Activated CD8-positive, alpha-beta memory T cell treated with anti-CD3 and anti-CD28 coated beads, Interleukin-2, amount 10 ng/mL, durations not matched to agents 7 days and 5 days (primary cell): ENCODE data around the gene CDC25A. TPM values are rescaled to one million over a fixed set of nuclear protein-coding genes. Genes with fewer than 3 reads are reported as not detected.

ENCODE experiments used
- ATAC-seq: fragments of 150-1000 bp; cut with Tn5 transposase; one replicate; pipeline ENCODE4 v1.10.0; 2021; ENCODE audit warnings: moderate library complexity
- CTCF ChIA-PET: fragments of 350-600 bp; sonication (Branson Sonifier 250); formaldehyde crosslinking; loops from one replicate; lab custom pipeline; 2021; ENCODE audit warnings: antibody characterized with exemption; lab: Charles Lee
- DNase-seq: peaks from one replicate; pipeline ENCODE4 v3.0.0-alpha.2; 2020
- H3K27ac Mint-ChIP-seq: one replicate; pipeline ENCODE4 v1.8.0; 2021; ENCODE audit warnings: mild to moderate bottlenecking, mixed read lengths
- H3K27me3 Mint-ChIP-seq: one replicate; pipeline ENCODE4 v1.8.0; 2021; ENCODE audit warnings: mixed read lengths
- H3K36me3 Mint-ChIP-seq: one replicate; pipeline ENCODE4 v1.8.0; 2021; ENCODE audit warnings: mild to moderate bottlenecking, mixed read lengths
- H3K4me1 Mint-ChIP-seq: one replicate; pipeline ENCODE4 v1.8.0; 2021; ENCODE audit warnings: mixed read lengths
- H3K4me3 Mint-ChIP-seq: one replicate; pipeline ENCODE4 v1.8.0; 2021; ENCODE audit warnings: mild to moderate bottlenecking, moderate library complexity, mixed read lengths
- H3K9me3 Mint-ChIP-seq: one replicate; pipeline ENCODE4 v1.8.0; 2022; ENCODE audit warnings: low read depth, mixed read lengths
- total RNA-seq, 2 experiments: library from RNA; stranded (reverse); gene quantifications; one replicate each; pipeline ENCODE4 v1.2.3, GENCODE V29; 2021

Gene CDC25A
- total RNA-seq, 2 experiments from 2014 or later: 33.1 to 39.4 TPM

DNA sequence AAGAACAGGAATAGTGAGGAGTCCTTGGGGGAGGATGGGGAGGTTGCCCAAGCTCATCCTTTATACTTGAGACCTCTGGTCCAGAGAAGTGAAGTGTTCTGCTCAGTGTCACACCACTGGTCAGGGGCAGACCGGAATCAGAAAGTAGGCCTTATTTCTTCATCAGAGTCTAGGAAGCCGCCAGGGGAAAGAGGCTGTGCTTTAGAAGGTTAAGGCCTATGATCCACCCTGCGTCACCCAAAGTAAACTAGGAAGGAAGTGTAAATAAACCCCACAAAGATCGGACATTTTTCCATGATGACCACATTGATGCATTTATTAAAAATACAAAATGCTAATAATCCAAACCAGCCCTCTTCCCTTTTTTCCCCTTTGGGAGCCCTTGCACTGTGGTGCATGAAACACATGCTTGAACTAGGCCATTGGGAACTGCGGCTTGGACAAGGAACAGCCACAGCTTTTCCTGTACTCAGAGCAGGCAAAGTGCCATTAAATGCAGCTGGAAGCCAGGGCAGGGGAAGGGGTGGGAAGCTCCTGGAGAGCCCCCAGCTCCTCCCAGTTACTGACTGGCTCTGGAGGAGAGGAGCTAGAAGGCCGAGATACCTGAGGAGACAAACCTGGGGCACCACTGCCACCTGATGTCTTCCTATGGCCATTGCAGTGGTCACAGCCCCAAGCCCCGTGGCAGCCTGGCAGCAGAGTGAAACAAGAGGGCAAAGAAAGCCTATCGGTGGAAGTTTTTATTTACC is 37.0 kb downstream of the CDC25A start:
- H3K36me3 Mint-ChIP-seq: no peaks in the 10 kb centered on the region
- H3K4me1 Mint-ChIP-seq: peaks cover 2% of the 10 kb centered on the region
- H3K27me3 Mint-ChIP-seq: peaks cover 3% of the 10 kb centered on the region
- peak overlapping the region; percentile 3 for H3K27ac Mint-ChIP-seq
- CTCF ChIA-PET: interaction anchor here (0.6 to 3.2 kb wide), 38 partner anchors 9 to 630 kb away, joined by 3 to 39 read pairs (median 3); partner anchors contain the start of genes CDC25A and DHX30
- DNase-seq (peak; percentile 82), ATAC-seq (peak; percentile 99)
- H3K9me3 Mint-ChIP-seq: no peaks in the 10 kb centered on the region
- H3K4me3 Mint-ChIP-seq: no peak overlapping the region

DNA sequence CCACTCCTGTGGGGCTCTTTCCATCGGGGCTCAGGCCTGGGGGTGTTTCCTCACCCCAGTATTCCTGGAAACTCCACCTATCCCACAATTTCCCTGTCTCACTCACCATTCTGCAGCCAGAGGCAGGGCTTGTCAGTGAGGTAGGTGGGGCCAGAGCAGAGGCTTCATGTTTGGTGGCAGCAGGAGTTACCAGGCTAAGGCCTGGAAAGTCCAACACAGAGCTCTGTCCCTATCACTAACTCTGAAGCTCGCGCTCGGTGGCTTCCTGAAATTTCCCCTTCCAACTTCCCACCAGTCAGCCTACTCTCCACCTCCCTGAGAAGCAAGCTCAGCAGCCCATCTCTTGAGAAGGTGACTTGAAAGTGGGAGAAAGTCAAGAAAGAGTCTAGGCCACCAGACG is 44.2 kb downstream of the CDC25A start:
- CTCF ChIA-PET: interaction anchor here (0.9 kb wide), 1 partner anchor 21 kb away, joined by 3 read pairs; no protein-coding TSS in a partner anchor
- ATAC-seq (no peak), DNase-seq (no peak)
- H3K4me3 Mint-ChIP-seq: no peak overlapping the region
- H3K36me3 Mint-ChIP-seq: no peaks in the 10 kb centered on the region
- peaks cover 3% of the 10 kb centered on the region for H3K27me3 Mint-ChIP-seq
- no peak overlapping the region for H3K27ac Mint-ChIP-seq
- no peaks in the 10 kb centered on the region for H3K9me3 Mint-ChIP-seq
- peaks cover 4% of the 10 kb centered on the region for H3K4me1 Mint-ChIP-seq

DNA sequence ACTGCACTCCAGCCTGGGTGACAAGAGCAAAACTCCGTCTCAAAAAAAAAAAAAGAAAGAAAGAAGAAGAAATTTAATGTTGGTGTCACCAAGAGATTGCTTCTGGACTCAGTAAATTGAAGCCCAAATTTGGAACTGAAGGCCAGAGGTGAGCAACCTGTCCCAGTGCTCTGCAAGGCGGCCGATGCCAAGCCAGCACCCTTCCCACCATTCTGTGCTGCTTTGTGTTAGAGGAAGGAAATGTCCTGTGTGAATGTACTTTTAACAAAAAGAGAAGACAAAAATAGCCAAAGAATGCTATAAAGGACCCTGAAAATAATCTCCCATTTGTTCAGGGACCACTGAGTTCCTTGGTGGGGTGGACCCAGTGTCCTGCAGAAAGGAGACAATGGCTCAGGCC is 44.6 kb downstream of the CDC25A start:
- ATAC-seq: no peak
- Mint-ChIP-seq H3K4me1 (peaks cover 4% of the 10 kb centered on the region), H3K27ac (no peak overlapping the region), H3K9me3 (no peaks in the 10 kb centered on the region), H3K36me3 (no peaks in the 10 kb centered on the region), H3K4me3 (no peak overlapping the region), H3K27me3 (peaks cover 3% of the 10 kb centered on the region)
- no peak for DNase-seq
- CTCF ChIA-PET: interaction anchor here (0.9 to 4.5 kb wide), 2 partner anchors 8 to 21 kb away, joined by 3 to 21 read pairs; no protein-coding TSS in a partner anchor

DNA sequence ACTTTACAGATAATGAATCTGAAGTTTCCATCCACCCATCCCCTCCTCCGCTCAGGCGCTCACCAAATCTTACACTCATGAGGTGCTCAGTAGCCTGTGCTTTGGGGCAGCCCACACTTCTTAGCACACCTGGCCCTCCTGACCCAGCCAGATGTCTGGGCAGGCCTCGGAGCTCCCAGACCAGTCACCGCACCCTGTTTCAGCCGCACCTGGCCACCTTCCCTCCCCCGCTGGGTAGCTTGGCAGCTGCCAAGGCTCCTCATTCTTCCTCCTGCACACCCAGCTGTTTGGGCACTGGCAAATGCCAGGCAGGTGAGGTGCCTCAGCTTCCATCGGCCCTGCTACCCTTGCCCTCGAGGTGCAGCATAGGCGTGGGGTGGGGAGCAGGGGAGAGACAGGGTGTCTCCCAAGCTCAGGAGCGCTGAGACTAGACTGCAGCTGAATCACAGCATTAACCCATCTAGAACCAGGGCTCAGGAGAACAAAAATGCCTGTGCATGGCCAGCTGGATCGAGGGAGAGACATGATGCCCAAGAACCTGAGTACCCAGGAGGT is 45.8 kb downstream of the CDC25A start:
- H3K27ac Mint-ChIP-seq: no peak overlapping the region
- H3K36me3 Mint-ChIP-seq: no peaks in the 10 kb centered on the region
- ATAC-seq (no peak), DNase-seq (no peak)
- H3K4me1 Mint-ChIP-seq: peaks cover 4% of the 10 kb centered on the region
- H3K27me3 Mint-ChIP-seq: no peaks in the 10 kb centered on the region
- no peaks in the 10 kb centered on the region for H3K9me3 Mint-ChIP-seq
- no peak overlapping the region for H3K4me3 Mint-ChIP-seq
- CTCF ChIA-PET: interaction anchor here (4.5 kb wide), 1 partner anchor 9 kb away, joined by 21 read pairs; no protein-coding TSS in a partner anchor

DNA sequence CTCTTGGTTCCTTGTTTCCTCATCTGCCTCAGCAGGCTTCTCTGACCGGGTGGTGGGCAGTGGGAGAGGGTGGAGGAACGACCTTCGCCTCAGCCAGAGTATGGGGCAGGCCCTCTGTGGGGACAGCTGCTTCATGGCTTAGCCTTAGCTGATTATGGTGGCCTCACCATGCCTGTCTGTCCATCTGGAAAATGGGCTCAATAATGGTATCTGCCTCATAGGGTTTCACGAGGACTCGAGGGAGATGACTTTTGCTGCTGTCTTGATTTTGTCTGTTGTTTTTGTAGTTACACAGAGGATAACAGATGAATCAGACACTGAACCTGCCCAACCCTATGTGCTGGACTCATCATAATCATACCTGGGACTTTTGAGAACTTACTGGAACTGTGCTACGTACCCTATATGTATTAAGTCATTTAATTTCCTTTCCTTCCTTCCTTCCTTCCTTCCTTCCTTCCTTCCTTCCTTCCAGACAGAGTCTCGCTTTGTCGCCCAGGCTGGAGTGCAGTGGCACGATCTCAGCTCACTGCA is 46.5 kb downstream of the CDC25A start:
- peaks cover 4% of the 10 kb centered on the region for H3K4me1 Mint-ChIP-seq
- H3K27me3 Mint-ChIP-seq: no peaks in the 10 kb centered on the region
- DNase-seq (no peak), ATAC-seq (no peak)
- H3K27ac Mint-ChIP-seq: no peak overlapping the region
- CTCF ChIA-PET: interaction anchor here (1.3 to 4.5 kb wide), 2 partner anchors 10 to 152 kb away, joined by 3 to 21 read pairs; no protein-coding TSS in a partner anchor
- H3K9me3 Mint-ChIP-seq: no peaks in the 10 kb centered on the region
- no peak overlapping the region for H3K4me3 Mint-ChIP-seq
- H3K36me3 Mint-ChIP-seq: no peaks in the 10 kb centered on the region

DNA sequence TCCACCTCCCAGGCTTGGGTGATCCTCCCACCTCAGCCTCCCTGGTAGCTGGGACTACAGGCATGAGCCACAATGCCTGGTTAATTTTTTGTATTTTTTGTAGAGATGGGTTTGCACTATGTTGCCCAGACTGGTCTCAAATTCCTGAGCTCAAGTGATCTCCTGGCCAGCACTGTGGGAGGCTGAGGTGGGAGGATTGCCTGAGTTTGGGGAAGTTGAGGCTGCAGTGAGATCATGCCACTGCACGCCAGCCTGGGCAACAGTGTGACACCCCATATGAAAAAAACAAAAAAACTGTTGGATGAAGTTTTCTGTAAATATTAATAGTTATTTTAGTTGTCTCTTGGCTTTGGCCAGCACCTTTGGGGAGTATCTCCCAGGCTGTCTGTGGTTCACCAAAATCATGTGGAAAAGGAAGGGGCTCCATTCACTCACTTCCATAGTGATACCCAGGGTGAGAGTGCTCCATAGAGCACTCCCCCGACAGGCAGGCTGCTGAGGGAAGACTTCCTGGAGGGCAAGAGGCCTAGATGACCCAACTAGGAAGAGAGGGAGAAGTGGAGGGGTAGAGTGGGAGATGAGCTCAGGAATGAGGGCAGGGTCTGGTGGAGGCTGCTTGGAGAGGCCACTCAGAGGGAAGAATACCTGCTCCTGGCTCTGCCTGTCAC is 47.1 kb downstream of the CDC25A start:
- Mint-ChIP-seq H3K4me3 (no peak overlapping the region), H3K9me3 (no peaks in the 10 kb centered on the region), H3K36me3 (no peaks in the 10 kb centered on the region), H3K27ac (no peak overlapping the region), H3K27me3 (no peaks in the 10 kb centered on the region), H3K4me1 (peaks cover 8% of the 10 kb centered on the region)
- CTCF ChIA-PET: interaction anchor here (1.1 to 4.5 kb wide), 3 partner anchors 10 to 151 kb away, joined by 3 to 21 read pairs (median 3); no protein-coding TSS in a partner anchor
- DNase-seq: no peak
- ATAC-seq: no peak

DNA sequence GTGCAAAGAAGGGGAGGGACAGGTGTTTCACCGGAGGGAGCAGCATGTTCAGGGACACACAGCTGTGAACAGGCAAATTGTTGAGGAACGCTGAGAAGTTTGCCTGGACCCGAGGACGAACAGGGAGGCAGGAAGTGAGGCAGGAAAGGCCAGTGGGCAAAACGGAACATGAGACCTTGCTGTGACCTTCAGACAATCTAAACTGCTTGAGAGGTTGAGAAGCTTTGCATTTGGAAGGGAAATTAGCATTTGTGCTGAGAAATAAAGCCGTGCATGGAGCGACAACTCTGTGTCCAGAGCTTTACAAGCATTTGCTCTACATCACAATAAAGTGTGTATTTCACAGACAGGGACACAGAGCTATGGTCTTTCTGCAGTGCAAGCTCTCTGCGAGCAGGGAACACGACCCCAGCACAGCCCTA is 47.9 kb downstream of the CDC25A start:
- DNase-seq (no peak), ATAC-seq (no peak)
- H3K9me3 Mint-ChIP-seq: no peaks in the 10 kb centered on the region
- H3K27me3 Mint-ChIP-seq: no peaks in the 10 kb centered on the region
- H3K4me3 Mint-ChIP-seq: no peak overlapping the region
- no peak overlapping the region for H3K27ac Mint-ChIP-seq
- no peaks in the 10 kb centered on the region for H3K36me3 Mint-ChIP-seq
- H3K4me1 Mint-ChIP-seq: peaks cover 10% of the 10 kb centered on the region
- CTCF ChIA-PET: interaction anchor here (1.1 to 4.5 kb wide), 3 partner anchors 11 to 150 kb away, joined by 3 to 21 read pairs (median 3); no protein-coding TSS in a partner anchor

DNA sequence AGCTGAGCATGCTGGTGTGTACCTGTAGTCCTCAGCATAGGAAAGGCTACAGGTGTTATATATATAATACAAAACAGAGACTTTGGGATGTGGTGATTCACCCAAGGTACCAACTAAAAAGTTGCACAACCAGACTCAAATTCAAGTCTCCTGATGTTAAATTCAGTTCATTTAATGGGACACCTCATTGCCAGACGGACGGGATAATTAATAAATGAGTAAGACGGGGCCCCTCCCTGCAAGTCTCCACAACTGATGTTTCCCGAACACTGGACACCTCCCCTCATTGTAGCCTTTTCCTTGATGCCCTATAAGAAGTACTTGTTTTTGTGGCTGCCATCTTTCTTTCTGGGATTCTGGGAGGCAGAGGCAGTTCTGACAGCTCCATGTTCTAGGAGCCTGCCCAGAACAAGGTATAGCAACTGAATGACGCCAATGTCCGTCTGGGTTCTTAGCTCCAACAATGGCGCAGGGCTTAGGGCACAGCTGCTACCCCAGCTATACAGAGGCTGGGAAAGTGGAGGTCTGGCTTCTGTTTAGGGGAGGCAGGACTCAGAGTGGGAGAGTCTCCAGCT is 50.7 kb downstream of the CDC25A start:
- CTCF ChIA-PET: interaction anchor here (0.9 to 1.6 kb wide), 3 partner anchors 14 to 313 kb away, joined by 3 to 4 read pairs (median 3); no protein-coding TSS in a partner anchor
- Mint-ChIP-seq H3K27ac (no peak overlapping the region), H3K27me3 (no peaks in the 10 kb centered on the region), H3K36me3 (no peaks in the 10 kb centered on the region), H3K4me3 (no peak overlapping the region), H3K9me3 (no peaks in the 10 kb centered on the region), H3K4me1 (peaks cover 12% of the 10 kb centered on the region)
- no peak for ATAC-seq
- no peak for DNase-seq

DNA sequence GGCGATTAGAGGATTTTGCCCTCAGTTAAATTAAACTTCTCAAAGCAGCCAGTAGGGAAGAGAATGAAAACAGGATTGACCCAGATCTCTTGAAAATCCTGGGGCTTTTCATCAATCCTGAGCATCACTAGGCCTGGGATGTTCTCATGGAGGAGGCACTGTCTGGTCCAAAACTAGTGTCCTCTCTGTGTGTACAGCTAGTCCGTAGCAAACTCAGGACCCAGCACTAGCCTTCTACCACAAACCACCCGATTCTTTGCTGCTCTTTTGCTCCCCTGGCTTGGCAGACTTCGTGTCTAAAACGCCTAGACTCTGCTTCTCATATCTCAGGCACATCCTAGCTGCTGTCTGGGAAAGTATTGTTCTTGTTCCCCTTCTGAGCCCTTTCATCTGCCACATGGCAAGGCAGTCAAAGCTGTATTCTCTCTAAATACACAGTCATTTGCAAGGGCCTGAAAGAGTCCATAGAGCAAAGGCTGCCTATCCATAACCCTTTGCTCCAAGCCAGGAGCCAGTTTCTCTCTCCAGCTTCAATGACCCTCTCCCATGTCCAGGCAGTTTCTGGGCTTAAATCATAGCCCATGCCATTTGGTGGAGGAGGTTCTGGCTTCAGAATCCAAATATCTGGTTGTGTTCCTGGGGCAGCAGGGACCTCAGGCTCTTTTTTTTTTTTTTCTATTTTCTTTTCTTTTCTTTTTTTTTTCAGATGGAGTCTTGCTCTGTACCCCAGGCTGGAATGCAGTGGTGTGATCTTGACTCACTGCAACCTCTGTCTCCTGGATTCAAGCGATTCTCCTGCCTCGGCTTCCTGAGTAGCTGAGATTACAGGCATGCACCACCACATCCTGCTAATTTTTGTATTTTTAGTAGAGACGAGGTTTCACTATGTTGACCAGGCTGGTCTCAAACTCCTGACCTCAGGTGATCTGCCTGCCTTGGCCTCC is 52.4 kb downstream of the CDC25A start:
- H3K4me3 Mint-ChIP-seq: no peak overlapping the region
- no peaks in the 10 kb centered on the region for H3K36me3 Mint-ChIP-seq
- H3K27me3 Mint-ChIP-seq: no peaks in the 10 kb centered on the region
- H3K9me3 Mint-ChIP-seq: no peaks in the 10 kb centered on the region
- CTCF ChIA-PET: no interaction called here
- ATAC-seq (no peak), DNase-seq (no peak)
- no peak overlapping the region for H3K27ac Mint-ChIP-seq
- H3K4me1 Mint-ChIP-seq: peaks cover 12% of the 10 kb centered on the region

DNA sequence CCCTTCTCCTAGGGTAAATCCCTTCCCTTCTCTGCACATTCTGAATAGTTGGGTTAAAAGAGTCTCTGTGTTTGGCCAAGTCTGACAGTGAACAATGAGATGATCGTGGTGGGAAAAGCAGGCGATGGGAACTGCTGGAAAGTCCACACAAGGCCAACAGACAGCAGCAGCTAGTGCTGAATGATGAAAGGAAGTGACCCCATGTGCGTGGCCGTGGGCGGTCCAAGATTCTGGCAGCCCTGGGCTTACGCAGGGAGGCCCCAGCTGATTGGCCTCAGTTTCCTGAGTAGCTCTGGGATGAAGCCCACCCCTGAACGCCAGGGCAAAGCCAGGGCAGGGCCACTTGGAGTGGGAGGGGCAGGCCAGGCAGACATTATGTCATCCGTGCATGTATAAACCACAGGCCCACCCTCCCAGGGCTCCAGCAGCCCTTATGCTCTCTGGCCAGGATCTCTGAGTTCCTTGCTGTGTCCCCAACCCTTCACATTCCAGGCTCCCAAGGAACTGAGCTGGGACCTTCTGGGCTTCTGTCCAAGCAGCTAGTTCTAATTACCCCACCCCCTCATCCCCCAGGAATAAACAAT is 57.8 kb downstream of the CDC25A start:
- H3K4me1 Mint-ChIP-seq: peaks cover 2% of the 10 kb centered on the region
- no peak overlapping the region for H3K4me3 Mint-ChIP-seq
- H3K36me3 Mint-ChIP-seq: no peaks in the 10 kb centered on the region
- CTCF ChIA-PET: interaction anchor here (1.3 kb wide), 1 partner anchor 10 kb away, joined by 3 read pairs; no protein-coding TSS in a partner anchor
- no peaks in the 10 kb centered on the region for H3K9me3 Mint-ChIP-seq
- no peak for DNase-seq
- H3K27ac Mint-ChIP-seq: no peak overlapping the region
- no peak for ATAC-seq
- H3K27me3 Mint-ChIP-seq: no peaks in the 10 kb centered on the region

DNA sequence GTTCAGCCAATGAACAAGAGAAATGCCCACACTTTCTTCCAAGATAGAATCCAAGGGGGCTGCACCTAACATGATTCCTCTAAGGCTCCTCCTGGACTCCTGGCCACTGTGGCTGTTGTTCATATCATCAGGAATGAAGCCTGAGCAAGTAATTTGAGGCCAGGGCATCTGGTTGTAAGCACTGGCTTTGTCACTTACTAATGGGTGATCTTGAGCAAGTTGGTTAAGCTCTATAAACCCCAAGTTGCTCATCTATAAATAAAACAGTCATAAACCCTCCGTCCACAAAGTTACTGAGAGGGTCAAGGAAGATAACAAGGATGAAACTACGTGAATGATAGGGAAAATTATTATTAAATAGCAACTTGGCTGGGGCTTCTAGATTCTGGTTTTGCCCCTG is 58.3 kb downstream of the CDC25A start:
- H3K27me3 Mint-ChIP-seq: no peaks in the 10 kb centered on the region
- DNase-seq: no peak
- no peak overlapping the region for H3K27ac Mint-ChIP-seq
- no peaks in the 10 kb centered on the region for H3K36me3 Mint-ChIP-seq
- H3K4me1 Mint-ChIP-seq: peaks cover 2% of the 10 kb centered on the region
- H3K4me3 Mint-ChIP-seq: no peak overlapping the region
- H3K9me3 Mint-ChIP-seq: no peaks in the 10 kb centered on the region
- CTCF ChIA-PET: interaction anchor here (1.3 kb wide), 1 partner anchor 11 kb away, joined by 3 read pairs; no protein-coding TSS in a partner anchor
- no peak for ATAC-seq

DNA sequence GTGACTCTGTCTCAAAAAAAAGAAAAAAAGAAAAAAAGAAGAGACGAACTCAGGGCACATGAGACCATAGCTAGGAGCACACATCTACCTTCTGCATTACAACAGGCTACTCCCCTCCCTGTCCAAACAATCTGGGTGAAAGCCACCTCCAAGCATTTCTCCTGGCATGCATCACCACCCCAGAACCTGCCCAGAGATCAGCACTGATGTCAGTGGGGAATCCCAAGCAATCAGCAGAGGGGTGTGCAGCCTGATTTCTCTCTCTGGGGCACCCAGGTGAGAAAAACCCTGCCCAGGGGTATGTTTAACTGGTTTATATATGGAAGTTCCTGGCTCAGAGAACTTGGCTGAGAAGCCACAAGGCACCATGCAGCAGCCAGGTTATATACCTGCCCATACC is 59.4 kb downstream of the CDC25A start:
- H3K4me3 Mint-ChIP-seq: no peak overlapping the region
- no peaks in the 10 kb centered on the region for H3K36me3 Mint-ChIP-seq
- no peak overlapping the region for H3K27ac Mint-ChIP-seq
- H3K9me3 Mint-ChIP-seq: no peaks in the 10 kb centered on the region
- no peaks in the 10 kb centered on the region for H3K27me3 Mint-ChIP-seq
- ATAC-seq (no peak), DNase-seq (no peak)
- H3K4me1 Mint-ChIP-seq: peaks cover 2% of the 10 kb centered on the region
- CTCF ChIA-PET: no interaction called here
